ENCODE data around the gene FBXL2. TPM values are rescaled to one million over a fixed set of nuclear protein-coding genes. Genes with fewer than 3 reads are reported as not detected.

FBXL2 gene
- total and polyA plus RNA-seq, 11 donors, result 0.91 to 5.8 (median 1.8) TPM

DNA sequence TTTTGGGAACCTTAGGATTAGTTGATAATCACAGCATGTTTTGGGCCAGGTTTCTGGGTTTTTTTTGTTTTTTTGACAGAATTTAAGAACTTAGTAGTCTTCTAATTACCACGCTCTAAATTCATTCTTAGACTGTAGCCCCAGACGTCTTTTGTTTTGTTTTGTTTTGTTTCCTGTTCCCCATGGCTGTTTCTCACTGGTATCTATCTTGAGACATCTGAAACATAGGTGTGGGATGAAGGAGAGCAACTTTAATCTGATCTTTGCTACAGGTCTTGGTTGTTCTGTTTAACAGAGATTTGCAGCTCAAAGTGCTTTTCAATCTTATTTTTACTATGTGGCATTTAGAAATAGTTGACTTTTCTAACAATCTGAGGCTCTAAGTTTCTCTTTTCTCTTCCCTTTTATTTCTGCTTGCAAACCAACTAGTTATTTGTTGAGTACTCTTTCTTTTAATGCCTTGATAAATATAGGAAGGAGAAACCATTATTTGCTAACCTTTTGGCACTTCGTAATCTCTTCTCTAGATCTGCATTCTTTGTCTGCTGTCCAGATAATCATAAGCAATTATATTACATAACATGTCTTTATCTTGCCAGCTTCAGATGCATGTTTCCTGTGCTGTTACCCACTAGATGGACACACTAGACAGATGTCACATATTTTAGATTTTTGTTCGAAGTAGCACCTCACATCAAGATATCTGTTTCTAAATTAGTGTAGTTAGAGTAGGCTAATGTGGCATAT, 40.9 kb downstream of the FBXL2 start:
- peaks cover 0 to 6% (median 0%) of the 10 kb centered on the region in 12 donors for H3K4me1 ChIP-seq
- H3K9me3 ChIP-seq, result peaks cover 0 to 10% (median 0%) of the 10 kb centered on the region in 12 donors
- H3K4me3 ChIP-seq, result no peak overlapping the region
- 50 to 59% (median 54%) methylated on average over 4 of the region's 4 CpGs for WGBS, 4 donors
- intact Hi-C loops (cut with DNase I), result no loop called here
- no peak for DNase-seq
- ATAC-seq, result no peak
- H3K27me3 ChIP-seq, result no peaks in the 10 kb centered on the region
- no peak overlapping the region for H3K27ac ChIP-seq
- no peaks in the 10 kb centered on the region for H3K36me3 ChIP-seq
- no peak for TF ChIP-seq POLR2A (IDR thresholded peaks at IDR 0.05)
- TF ChIP-seq, protein P1, sequence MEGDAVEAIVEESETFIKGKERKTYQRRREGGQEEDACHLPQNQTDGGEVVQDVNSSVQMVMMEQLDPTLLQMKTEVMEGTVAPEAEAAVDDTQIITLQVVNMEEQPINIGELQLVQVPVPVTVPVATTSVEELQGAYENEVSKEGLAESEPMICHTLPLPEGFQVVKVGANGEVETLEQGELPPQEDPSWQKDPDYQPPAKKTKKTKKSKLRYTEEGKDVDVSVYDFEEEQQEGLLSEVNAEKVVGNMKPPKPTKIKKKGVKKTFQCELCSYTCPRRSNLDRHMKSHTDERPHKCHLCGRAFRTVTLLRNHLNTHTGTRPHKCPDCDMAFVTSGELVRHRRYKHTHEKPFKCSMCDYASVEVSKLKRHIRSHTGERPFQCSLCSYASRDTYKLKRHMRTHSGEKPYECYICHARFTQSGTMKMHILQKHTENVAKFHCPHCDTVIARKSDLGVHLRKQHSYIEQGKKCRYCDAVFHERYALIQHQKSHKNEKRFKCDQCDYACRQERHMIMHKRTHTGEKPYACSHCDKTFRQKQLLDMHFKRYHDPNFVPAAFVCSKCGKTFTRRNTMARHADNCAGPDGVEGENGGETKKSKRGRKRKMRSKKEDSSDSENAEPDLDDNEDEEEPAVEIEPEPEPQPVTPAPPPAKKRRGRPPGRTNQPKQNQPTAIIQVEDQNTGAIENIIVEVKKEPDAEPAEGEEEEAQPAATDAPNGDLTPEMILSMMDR (IDR thresholded peaks at IDR 0.05), result no peak

DNA sequence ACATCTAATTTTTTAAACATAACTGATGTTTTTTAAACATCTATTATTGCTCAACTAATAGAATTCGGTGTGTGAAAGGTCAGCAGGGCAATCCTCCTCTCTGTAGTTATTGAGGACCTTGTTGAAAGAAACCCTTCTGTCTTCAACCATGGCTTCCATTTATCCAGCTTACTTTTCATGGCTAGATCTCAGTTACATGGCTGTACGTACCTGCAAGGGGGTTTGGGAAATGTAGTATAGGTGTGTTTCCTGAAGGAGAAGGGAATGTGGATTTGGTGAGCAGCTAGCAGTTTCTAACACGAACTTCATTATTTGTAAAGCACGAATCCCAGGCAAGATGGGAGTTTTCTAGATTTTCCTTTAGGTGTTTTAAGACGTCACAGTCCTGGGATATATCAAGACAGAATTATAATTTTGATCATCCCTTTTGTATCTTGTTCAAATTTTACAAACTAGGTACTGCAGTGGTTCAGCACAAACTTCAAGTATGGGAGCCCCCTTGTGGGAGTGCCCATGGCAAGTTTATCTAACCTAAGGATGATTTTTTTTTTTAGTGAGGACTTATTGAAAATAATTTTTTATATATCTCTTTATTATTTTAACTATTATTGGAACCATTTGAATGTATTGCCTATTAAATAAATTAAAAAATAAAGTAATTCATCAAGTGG, 41.6 kb downstream of the FBXL2 start:
- Histone ChIP-seq H3K36me3 (no peaks in the 10 kb centered on the region), H3K27ac (no peak overlapping the region), H3K9me3 (peaks cover 0 to 10% (median 0%) of the 10 kb centered on the region in 12 donors), H3K27me3 (no peaks in the 10 kb centered on the region), H3K4me3 (no peak overlapping the region), H3K4me1 (peaks cover 0 to 6% (median 0%) of the 10 kb centered on the region in 12 donors)
- intact Hi-C loops (cut with DNase I), result no loop called here
- ATAC-seq (no peak), DNase-seq (no peak)
- TF ChIP-seq, protein P1 (IDR thresholded peaks at IDR 0.05), result peak in 1 of 12 donors; percentile 13
- no peak for TF ChIP-seq POLR2A (IDR thresholded peaks at IDR 0.05)
- 75 to 79% (median 78%) methylated on average over 5 of the region's 5 CpGs for WGBS, 4 donors

DNA sequence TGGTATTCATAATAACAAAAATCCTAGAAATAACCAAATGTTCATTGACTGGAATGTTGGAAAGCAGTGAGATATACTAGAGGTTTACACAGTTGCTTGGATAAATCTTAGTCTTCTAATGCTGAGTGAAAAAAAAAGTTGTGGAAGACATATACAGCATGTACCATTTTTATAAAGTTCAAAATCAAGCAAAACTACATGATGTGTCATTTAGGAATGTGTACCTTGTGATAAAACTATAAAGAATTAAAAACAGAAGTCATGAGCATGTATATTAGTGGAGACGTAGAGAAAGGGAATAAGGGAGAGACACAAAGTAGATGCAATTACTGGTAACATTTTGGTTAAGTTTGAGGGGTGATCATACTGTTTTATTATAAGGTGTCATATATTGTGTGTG, 45.2 kb downstream of the FBXL2 start:
- intact Hi-C loops (cut with DNase I), result no loop called here
- Histone ChIP-seq H3K36me3 (no peaks in the 10 kb centered on the region), H3K9me3 (peaks cover 0 to 10% (median 0%) of the 10 kb centered on the region in 12 donors), H3K4me1 (peaks cover 0 to 6% (median 0%) of the 10 kb centered on the region in 12 donors), H3K27me3 (no peaks in the 10 kb centered on the region), H3K4me3 (no peak overlapping the region), H3K27ac (no peak overlapping the region)
- ATAC-seq (no peak), DNase-seq (no peak)
- TF ChIP-seq POLR2A (IDR thresholded peaks at IDR 0.05), result no peak
- TF ChIP-seq, protein P1 (IDR thresholded peaks at IDR 0.05), result no peak
- 92 to 96% (median 96%) methylated on average over 1 of the region's 1 CpG for WGBS, 4 donors

DNA sequence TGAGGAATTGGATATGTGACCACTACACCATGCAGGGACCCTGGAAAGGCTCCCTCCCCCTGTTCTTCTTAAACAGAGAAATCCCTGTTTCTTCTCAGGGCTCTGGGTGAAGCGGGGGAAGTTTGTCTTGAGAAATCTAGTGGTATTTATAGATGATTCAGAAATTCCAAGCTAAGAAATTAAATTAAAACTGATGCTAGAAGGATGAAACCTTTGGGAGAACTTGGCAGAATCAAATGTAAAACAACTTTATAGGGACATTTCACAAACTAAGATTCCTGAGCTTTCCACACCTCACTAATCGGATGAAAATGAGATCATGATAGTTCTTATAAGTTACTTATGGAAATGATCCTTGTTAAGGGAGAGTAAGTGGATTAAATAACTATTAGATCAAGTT, 54.2 kb downstream of the FBXL2 start:
- Histone ChIP-seq H3K4me3 (no peak overlapping the region), H3K27ac (no peak overlapping the region), H3K36me3 (no peaks in the 10 kb centered on the region), H3K9me3 (peaks cover 0 to 21% (median 5%) of the 10 kb centered on the region in 12 donors), H3K4me1 (no peaks in the 10 kb centered on the region), H3K27me3 (no peaks in the 10 kb centered on the region)
- TF ChIP-seq, protein P1 (IDR thresholded peaks at IDR 0.05), result no peak
- TF ChIP-seq POLR2A (IDR thresholded peaks at IDR 0.05), result no peak
- no peak for DNase-seq
- no peak for ATAC-seq
- WGBS, 4 donors, result 88 to 95% (median 92%) methylated on average over 2 of the region's 2 CpGs
- intact Hi-C loops (cut with DNase I), result no loop called here
